Body of pancreas (tissue), 4 donors: ENCODE data around the gene UPP1. TPM values are rescaled to one million over a fixed set of nuclear protein-coding genes. Genes with fewer than 3 reads are reported as not detected.

ENCODE experiments used
- ATAC-seq: fragments of 150-250 bp; one replicate; pipeline ENCODE4 v1.9.1; 2016
- DNase-seq, 4 donors: peaks; one replicate each; pipeline ENCODE4 v3.0.0-alpha.2; 2019
- H3K27ac ChIP-seq, 4 donors: fragments of 200-600 bp; sonication (generic); 1 replicate in 3 of 4; 2 replicates in 1 of 4; pipeline versions ENCODE4 v1.5.1 to v1.6.1; 2016 to 2019; ENCODE audit warnings: mild to moderate bottlenecking in 1 of 4, mixed read lengths in 1 of 4, moderate library complexity in 1 of 4
- H3K27me3 ChIP-seq, 2 donors: fragments of 200-600 bp; sonication (generic); one replicate each; pipeline ENCODE4 v1.6.0; 2016; ENCODE audit warnings: mild to moderate bottlenecking in 1 of 2
- H3K36me3 ChIP-seq, 2 donors: fragments of 200-600 bp; sonication (generic); replicated peaks in 1 of 2; 2 replicates each; pipeline ENCODE4 v1.5.1; 2016; ENCODE audit warnings: low read depth in 2 of 2; ENCODE audit not compliant: insufficient read depth in 1 of 2
- H3K4me1 ChIP-seq: fragments of 200-600 bp; sonication (generic); one replicate; pipeline ENCODE4 v1.6.0; 2016
- H3K4me3 ChIP-seq, 2 donors: fragments of 200-600 bp; sonication (generic); 1 replicate in 1 of 2; 2 replicates in 1 of 2; pipeline ENCODE4 v1.5.1; 2016 to 2019
- H3K9me3 ChIP-seq, 3 donors: fragments of 200-600 bp; sonication (generic); 1 replicate in 2 of 3; 2 replicates in 1 of 3; pipeline ENCODE4 v1.5.1; 2016
- POLR2A ChIP-seq, 3 donors: fragments of 450-650 bp; IDR thresholded peaks; one replicate each; pipeline ENCODE4 v1.6.1; 2016; ENCODE audit warnings: antibody characterized with exemption in 3 of 3, mild to moderate bottlenecking in 2 of 3
- WGBS, 2 donors: methylation state at CpG; one replicate each; pipeline ENCODE4 v1.1.5; 2017; 5-methylcytosine and 5-hydroxymethylcytosine counted together
- intact Hi-C: fragments of 100-400 bp; cut with DNase I; formaldehyde crosslinking; loops from one replicate; pipeline ENCODE4 v1.15.1; 2023
- total RNA-seq, 2 donors: library from RNA; depleted of rRNA; stranded (reverse); fragments of >200 nt; gene quantifications; one replicate each; pipeline ENCODE4 v1.1.0, GENCODE V29; 2016
- TF ChIP-seq, protein P1 (sequence below), 7 experiments: fragments of 450-650 bp in 4 of 7; fragments of 200-600 bp in 3 of 7; sonication (generic) in 3 of 7; IDR thresholded peaks; one replicate each; pipeline ENCODE4 v1.5.1; 2016 to 2019; ENCODE audit warnings: antibody characterized with exemption in 7 of 7

Gene UPP1
- total RNA-seq, 2 donors from 2014 or later, result 7.3 to 9.9 TPM

DNA sequence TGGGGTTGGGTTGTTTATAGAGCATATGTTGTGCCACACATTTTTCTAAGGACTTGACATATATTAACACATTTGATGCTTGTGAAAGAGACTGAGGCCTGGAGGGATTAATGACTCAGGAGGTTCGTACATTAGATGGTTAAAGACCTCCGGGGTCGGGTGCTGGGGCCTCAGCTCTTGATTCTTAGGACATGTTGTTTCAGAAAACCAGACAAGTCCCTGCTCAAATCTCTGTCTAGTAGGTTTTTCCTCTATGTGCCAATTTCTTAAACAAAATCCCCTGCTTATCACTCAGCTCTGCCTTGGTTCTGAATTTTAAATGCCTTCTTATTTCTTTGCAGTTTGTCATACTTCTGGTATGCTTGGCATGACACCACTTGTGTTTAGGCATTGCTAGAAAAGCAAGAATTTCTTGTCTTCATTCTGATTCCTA is 5.8 kb downstream of the UPP1 start:
- 90 to 92% methylated on average over 3 of the region's 3 CpGs for WGBS, 2 donors
- intact Hi-C loops, result loop anchor here (5.0 kb wide), 1 partner anchor 118 kb away; the partner anchor contains the start of gene HUS1
- H3K27me3 ChIP-seq, result no peaks in the 10 kb centered on the region
- TF ChIP-seq, protein P1, sequence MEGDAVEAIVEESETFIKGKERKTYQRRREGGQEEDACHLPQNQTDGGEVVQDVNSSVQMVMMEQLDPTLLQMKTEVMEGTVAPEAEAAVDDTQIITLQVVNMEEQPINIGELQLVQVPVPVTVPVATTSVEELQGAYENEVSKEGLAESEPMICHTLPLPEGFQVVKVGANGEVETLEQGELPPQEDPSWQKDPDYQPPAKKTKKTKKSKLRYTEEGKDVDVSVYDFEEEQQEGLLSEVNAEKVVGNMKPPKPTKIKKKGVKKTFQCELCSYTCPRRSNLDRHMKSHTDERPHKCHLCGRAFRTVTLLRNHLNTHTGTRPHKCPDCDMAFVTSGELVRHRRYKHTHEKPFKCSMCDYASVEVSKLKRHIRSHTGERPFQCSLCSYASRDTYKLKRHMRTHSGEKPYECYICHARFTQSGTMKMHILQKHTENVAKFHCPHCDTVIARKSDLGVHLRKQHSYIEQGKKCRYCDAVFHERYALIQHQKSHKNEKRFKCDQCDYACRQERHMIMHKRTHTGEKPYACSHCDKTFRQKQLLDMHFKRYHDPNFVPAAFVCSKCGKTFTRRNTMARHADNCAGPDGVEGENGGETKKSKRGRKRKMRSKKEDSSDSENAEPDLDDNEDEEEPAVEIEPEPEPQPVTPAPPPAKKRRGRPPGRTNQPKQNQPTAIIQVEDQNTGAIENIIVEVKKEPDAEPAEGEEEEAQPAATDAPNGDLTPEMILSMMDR (IDR thresholded peaks at IDR 0.05), result no peak
- ATAC-seq (no peak), DNase-seq (no peak)
- no peaks in the 10 kb centered on the region for H3K36me3 ChIP-seq
- H3K4me3 ChIP-seq, result no peak overlapping the region
- H3K9me3 ChIP-seq, result no peaks in the 10 kb centered on the region
- H3K4me1 ChIP-seq, result peaks cover 8% of the 10 kb centered on the region
- H3K27ac ChIP-seq, result no peak overlapping the region

GRCh38 chr7:48096273-48096672 is 7.2 kb downstream of the UPP1 start:
- TF ChIP-seq POLR2A (IDR thresholded peaks at IDR 0.05), result no peak
- TF ChIP-seq, protein P1 (IDR thresholded peaks at IDR 0.05), result no peak
- Histone ChIP-seq H3K4me1 (no peaks in the 10 kb centered on the region), H3K4me3 (no peak overlapping the region)

DNA sequence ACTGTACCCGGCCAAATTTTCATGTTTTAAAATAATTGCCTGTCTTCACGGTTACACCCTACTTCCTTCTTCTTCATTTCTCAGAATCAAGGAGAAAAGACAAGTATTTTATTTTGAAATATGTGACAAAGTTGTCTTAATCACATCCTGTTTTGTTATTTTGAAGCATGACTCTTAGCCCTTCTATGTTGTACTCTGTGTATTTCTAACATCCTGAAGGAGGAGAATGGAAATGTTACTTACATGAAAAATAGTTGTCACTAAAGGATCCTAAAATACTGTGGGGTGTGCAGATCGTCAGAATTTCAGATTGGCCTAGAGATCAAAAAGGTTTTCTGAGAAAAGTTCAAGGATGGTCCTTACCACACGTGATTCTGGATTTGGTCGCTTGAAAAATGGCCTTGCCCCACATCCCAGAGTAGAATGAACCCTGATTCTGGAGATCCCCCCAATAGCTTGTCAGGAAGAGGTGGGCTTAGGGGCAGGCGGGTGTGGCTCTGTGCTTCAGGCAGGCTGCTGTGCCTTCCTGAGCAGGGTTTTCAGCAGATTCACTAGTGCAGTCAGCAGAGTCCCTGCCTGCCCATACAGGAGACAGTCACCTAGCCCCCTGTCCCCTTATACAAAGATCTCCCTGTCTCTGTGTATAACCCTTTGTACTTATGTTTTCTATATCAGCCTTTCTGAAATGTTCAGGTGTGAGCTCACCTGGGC is 8.6 kb downstream of the UPP1 start:
- H3K36me3 ChIP-seq, result peaks cover 0 to 7% of the 10 kb centered on the region in 2 donors
- no peak overlapping the region for H3K4me3 ChIP-seq
- intact Hi-C loops, result no loop called here
- DNase-seq (no peak), ATAC-seq (no peak)
- H3K27ac ChIP-seq, result peak overlapping the region in 1 of 4 donors; percentile 24
- H3K27me3 ChIP-seq, result no peaks in the 10 kb centered on the region
- H3K4me1 ChIP-seq, result no peaks in the 10 kb centered on the region
- TF ChIP-seq POLR2A (IDR thresholded peaks at IDR 0.05), result no peak
- TF ChIP-seq, protein P1 (IDR thresholded peaks at IDR 0.05), result no peak
- 54 to 74% methylated on average over 6 of the region's 6 CpGs for WGBS, 2 donors
- no peaks in the 10 kb centered on the region for H3K9me3 ChIP-seq

More at GRCh38 chr7:48096273-48096672, 7.2 kb downstream of the UPP1 start:
- 74 to 87% methylated on average over 2 of the region's 2 CpGs for WGBS, 2 donors
- Histone ChIP-seq H3K9me3 (no peaks in the 10 kb centered on the region), H3K27ac (peak overlapping the region in 1 of 4 donors; percentile 9), H3K36me3 (peaks cover 0 to 2% of the 10 kb centered on the region in 2 donors), H3K27me3 (no peaks in the 10 kb centered on the region)
- intact Hi-C loops, result no loop called here
- peak in 1 of 4 donors; percentile 35 for DNase-seq
- no peak for ATAC-seq

DNA sequence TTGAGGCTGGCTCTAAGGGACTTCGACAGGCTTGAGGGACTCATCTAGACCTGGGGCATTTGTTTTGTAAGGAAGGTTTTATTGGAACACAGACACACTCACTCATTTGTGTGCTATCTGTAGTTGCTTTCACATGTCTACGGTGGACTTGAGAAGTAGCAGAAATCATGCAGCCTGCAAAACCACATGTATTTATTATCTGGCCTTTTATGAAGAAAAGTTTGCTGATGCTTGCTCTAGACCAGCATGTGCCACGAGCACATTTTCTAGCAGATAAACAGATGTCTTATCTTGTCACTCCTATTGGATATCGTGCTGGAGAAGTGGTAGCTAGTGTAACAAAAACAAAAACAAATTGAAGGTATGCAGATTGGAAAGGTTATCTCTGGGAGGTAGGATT is 9.8 kb downstream of the UPP1 start:
- Histone ChIP-seq H3K9me3 (no peaks in the 10 kb centered on the region), H3K4me3 (no peak overlapping the region), H3K36me3 (peaks cover 0 to 15% of the 10 kb centered on the region in 2 donors), H3K27ac (no peak overlapping the region), H3K27me3 (no peaks in the 10 kb centered on the region), H3K4me1 (no peaks in the 10 kb centered on the region)
- 66 to 77% methylated on average over 4 of the region's 4 CpGs for WGBS, 2 donors
- TF ChIP-seq, protein P1 (IDR thresholded peaks at IDR 0.05), result no peak
- TF ChIP-seq POLR2A (IDR thresholded peaks at IDR 0.05), result no peak
- intact Hi-C loops, result no loop called here
- DNase-seq (no peak), ATAC-seq (no peak)

GRCh38 chr7:48099781-48100180 is 10.7 kb downstream of the UPP1 start:
- ATAC-seq, result no peak
- no peak overlapping the region for H3K4me3 ChIP-seq
- no peak for DNase-seq
- H3K27me3 ChIP-seq, result no peaks in the 10 kb centered on the region
- no peak for TF ChIP-seq POLR2A (IDR thresholded peaks at IDR 0.05)
- TF ChIP-seq, protein P1 (IDR thresholded peaks at IDR 0.05), result no peak
- 78 to 92% methylated on average over 3 of the region's 3 CpGs for WGBS, 2 donors
- no peak overlapping the region for H3K27ac ChIP-seq
- intact Hi-C loops, result no loop called here
- H3K4me1 ChIP-seq, result no peaks in the 10 kb centered on the region
- no peaks in the 10 kb centered on the region for H3K9me3 ChIP-seq
- H3K36me3 ChIP-seq, result peaks cover 0 to 15% of the 10 kb centered on the region in 2 donors
